Neural cell (in vitro differentiated cells): Measurements from ENCODE around the gene COL4A1. TPM values are rescaled to one million over a fixed set of nuclear protein-coding genes. Genes with fewer than 3 reads are reported as not detected.

ENCODE experiments used
- H2AFZ ChIP-seq: fragments of 200-600, 300-800 bp; sonication (generic), shearing (Covaris generic); 2 replicates; pipeline ENCODE4 v1.6.0; 2014; ENCODE audit warnings: low read depth, mild to moderate bottlenecking, antibody characterized with exemption, low read length, moderate library complexity
- H3F3A ChIP-seq: fragments of 200-600 bp; shearing (Covaris generic); 2 replicates; pipeline ENCODE4 v1.6.1; 2016; ENCODE audit warnings: mild to moderate bottlenecking, moderate library complexity, mixed read lengths, antibody characterized with exemption, low read length; ENCODE audit not compliant: insufficient read depth, poor library complexity, severe bottlenecking
- H3K27ac ChIP-seq: fragments of 200-600, 300-800 bp; sonication (generic), shearing (Covaris generic); 2 replicates; pipeline ENCODE4 v1.5.1; 2014; ENCODE audit warnings: mild to moderate bottlenecking, low read length, moderate library complexity
- H3K27me3 ChIP-seq: fragments of 300-800, 200-600 bp; sonication (generic), shearing (Covaris generic); 2 replicates; pipeline ENCODE4 v1.6.0; 2014; ENCODE audit warnings: mild to moderate bottlenecking, low read depth, low read length, moderate library complexity; ENCODE audit not compliant: insufficient read depth
- H3K36me3 ChIP-seq: fragments of 300-800, 200-600 bp; sonication (generic), shearing (Covaris generic); 2 replicates; pipeline ENCODE4 v1.5.1; 2014; ENCODE audit warnings: mild to moderate bottlenecking, antibody characterized with exemption, low read length, moderate library complexity; ENCODE audit not compliant: insufficient read depth
- H3K4me2 ChIP-seq: fragments of 300-800, 200-600 bp; sonication (generic), shearing (Covaris generic); 2 replicates; pipeline ENCODE4 v1.6.0; 2014; ENCODE audit warnings: mild to moderate bottlenecking, low read length
- H3K4me3 ChIP-seq: fragments of 300-800, 200-600 bp; sonication (generic), shearing (Covaris generic); 2 replicates; pipeline ENCODE4 v1.5.1; 2014; ENCODE audit warnings: mild to moderate bottlenecking, low read length, moderate library complexity
- H3K79me2 ChIP-seq: fragments of 200-600 bp; shearing (Covaris generic); replicated peaks from 2 replicates; pipeline ENCODE4 v1.6.0; 2014; ENCODE audit warnings: mild to moderate bottlenecking, low read length, moderate library complexity; ENCODE audit not compliant: insufficient read depth
- H3K9ac ChIP-seq: fragments of 300-800, 200-600 bp; sonication (generic), shearing (Covaris generic); 2 replicates; pipeline ENCODE4 v1.6.1; 2016; ENCODE audit warnings: mild to moderate bottlenecking, low read length, mixed read lengths
- H3K9me2 ChIP-seq: fragments of 200-600 bp; shearing (Covaris generic); 2 replicates; pipeline ENCODE4 v1.6.1; 2016; ENCODE audit warnings: mild to moderate bottlenecking, low read length, mixed read lengths; ENCODE audit not compliant: insufficient read depth
- H3K9me3 ChIP-seq: fragments of 200-600, 300-800 bp; sonication (generic), shearing (Covaris generic); 2 replicates; pipeline ENCODE4 v1.6.1; 2016; ENCODE audit warnings: mild to moderate bottlenecking, mixed run types, low read length, moderate library complexity, mixed read lengths
- H4K20me1 ChIP-seq: fragments of 200-600 bp; shearing (Covaris generic); 2 replicates; pipeline ENCODE4 v1.6.1; 2016; ENCODE audit warnings: mild to moderate bottlenecking, mixed run types; ENCODE audit not compliant: insufficient read depth
- EP300 ChIP-seq: fragments of 450-650 bp; conservative IDR thresholded peaks from 2 replicates; pipeline ENCODE4 v1.6.1; 2014; ENCODE audit warnings: antibody characterized with exemption, mild to moderate bottlenecking, moderate library complexity; ENCODE audit not compliant: poor library complexity, severe bottlenecking
- EZH2 ChIP-seq: fragments of 200-600, 300-800 bp; shearing (Covaris generic), sonication (generic); IDR thresholded peaks from 2 replicates; pipeline ENCODE4 v1.6.1; 2014; ENCODE audit warnings: antibody characterized with exemption, low read length, borderline replicate concordance, mild to moderate bottlenecking; ENCODE audit not compliant: insufficient read depth, poor library complexity, severe bottlenecking
- MXI1 ChIP-seq: fragments of 450-650 bp; conservative IDR thresholded peaks from 2 replicates; pipeline ENCODE4 v1.6.1; 2014; ENCODE audit warnings: antibody characterized with exemption, mild to moderate bottlenecking; ENCODE audit not compliant: poor library complexity, severe bottlenecking
- RAD21 ChIP-seq: fragments of 450-650 bp; conservative IDR thresholded peaks from 2 replicates; pipeline ENCODE4 v1.6.1; 2014; ENCODE audit warnings: antibody characterized with exemption, mild to moderate bottlenecking, moderate library complexity
- TAF1 ChIP-seq: IDR thresholded peaks from 2 replicates; pipeline ENCODE4 v1.6.1; 2012; ENCODE audit warnings: low read depth
- polyA plus RNA-seq: library from polyadenylated mRNA; depleted of rRNA; stranded (reverse); fragments of >200 nt; gene quantifications from 2 replicates; pipeline ENCODE4 v1.2.3, GENCODE V29; 2014
- TF ChIP-seq, protein P1 (sequence below): IDR thresholded peaks from 2 replicates; pipeline ENCODE4 v1.6.1; 2012; ENCODE audit warnings: borderline replicate concordance
- TF ChIP-seq, protein P2 (sequence below): fragments of 450-650 bp; IDR thresholded peaks from 2 replicates; pipeline ENCODE4 v1.5.1; 2014; ENCODE audit warnings: antibody characterized with exemption, mild to moderate bottlenecking, moderate library complexity; ENCODE audit not compliant: poor library complexity, severe bottlenecking

The COL4A1 gene
- polyA plus RNA-seq, 1 donor from 2014 or later = 13.1 TPM

DNA sequence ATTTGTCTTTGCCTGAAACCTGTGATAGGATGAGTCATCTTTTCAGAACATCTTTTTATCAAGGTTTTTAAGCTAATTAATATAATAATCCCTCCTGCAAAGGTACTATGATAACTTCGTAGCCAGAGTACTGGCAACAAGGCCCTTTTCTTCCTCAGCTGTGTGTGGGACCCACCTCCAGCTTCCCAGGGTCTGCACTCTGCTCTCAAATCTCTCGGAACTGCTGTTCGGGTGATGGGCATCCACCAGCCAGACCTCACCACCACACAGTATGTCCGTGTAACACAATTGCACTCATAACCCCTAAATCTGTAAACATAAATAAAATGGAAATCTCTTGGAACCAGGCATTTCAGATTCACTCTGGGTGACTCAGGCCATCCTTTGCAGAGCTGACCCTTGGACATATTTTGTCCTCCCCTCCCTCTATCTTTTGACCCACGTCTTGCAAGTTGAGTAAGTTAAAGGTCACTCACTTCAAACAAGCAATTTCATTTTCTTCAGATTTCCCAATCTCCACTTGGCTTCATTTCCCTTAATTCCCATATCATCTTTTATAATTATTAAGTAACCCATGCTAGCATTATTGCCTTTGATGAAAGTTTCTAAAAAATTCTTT, 29.5 kb downstream of the COL4A1 start:
- no peaks in the 10 kb centered on the region for H3K36me3 ChIP-seq
- H3K4me2 ChIP-seq = no peak overlapping the region
- H4K20me1 ChIP-seq = no peaks in the 10 kb centered on the region
- TF ChIP-seq EP300 (no peak), RAD21 (no peak), EZH2 (no peak), MXI1 (no peak), TAF1 (no peak)
- TF ChIP-seq, protein P1, sequence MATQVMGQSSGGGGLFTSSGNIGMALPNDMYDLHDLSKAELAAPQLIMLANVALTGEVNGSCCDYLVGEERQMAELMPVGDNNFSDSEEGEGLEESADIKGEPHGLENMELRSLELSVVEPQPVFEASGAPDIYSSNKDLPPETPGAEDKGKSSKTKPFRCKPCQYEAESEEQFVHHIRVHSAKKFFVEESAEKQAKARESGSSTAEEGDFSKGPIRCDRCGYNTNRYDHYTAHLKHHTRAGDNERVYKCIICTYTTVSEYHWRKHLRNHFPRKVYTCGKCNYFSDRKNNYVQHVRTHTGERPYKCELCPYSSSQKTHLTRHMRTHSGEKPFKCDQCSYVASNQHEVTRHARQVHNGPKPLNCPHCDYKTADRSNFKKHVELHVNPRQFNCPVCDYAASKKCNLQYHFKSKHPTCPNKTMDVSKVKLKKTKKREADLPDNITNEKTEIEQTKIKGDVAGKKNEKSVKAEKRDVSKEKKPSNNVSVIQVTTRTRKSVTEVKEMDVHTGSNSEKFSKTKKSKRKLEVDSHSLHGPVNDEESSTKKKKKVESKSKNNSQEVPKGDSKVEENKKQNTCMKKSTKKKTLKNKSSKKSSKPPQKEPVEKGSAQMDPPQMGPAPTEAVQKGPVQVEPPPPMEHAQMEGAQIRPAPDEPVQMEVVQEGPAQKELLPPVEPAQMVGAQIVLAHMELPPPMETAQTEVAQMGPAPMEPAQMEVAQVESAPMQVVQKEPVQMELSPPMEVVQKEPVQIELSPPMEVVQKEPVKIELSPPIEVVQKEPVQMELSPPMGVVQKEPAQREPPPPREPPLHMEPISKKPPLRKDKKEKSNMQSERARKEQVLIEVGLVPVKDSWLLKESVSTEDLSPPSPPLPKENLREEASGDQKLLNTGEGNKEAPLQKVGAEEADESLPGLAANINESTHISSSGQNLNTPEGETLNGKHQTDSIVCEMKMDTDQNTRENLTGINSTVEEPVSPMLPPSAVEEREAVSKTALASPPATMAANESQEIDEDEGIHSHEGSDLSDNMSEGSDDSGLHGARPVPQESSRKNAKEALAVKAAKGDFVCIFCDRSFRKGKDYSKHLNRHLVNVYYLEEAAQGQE = no peak
- no peak overlapping the region for H2AFZ ChIP-seq
- H3K9me3 ChIP-seq = no peaks in the 10 kb centered on the region
- no peaks in the 10 kb centered on the region for H3F3A ChIP-seq
- H3K27ac ChIP-seq = no peak overlapping the region
- no peaks in the 10 kb centered on the region for H3K9me2 ChIP-seq
- H3K27me3 ChIP-seq = no peaks in the 10 kb centered on the region
- H3K79me2 ChIP-seq = no peaks in the 10 kb centered on the region
- H3K9ac ChIP-seq = no peak overlapping the region
- H3K4me3 ChIP-seq = no peak overlapping the region

DNA sequence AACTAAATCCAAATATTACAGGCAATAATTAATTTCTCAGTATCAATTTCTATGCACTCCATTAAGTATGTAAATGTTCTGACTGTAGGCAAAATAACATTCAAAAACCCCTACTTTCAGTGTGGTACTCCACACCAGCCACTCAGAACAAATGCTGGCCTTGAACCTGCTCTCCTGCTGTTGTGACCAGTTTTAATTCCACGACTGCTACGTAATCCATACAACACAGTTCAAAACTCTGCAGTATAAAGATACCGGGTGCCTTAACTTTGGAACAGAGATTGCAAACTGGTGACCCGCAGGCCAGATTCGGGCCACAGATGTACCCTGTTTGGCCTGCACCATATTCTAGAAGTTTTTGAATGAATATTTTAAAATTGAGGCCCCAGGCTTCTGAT, 30.4 kb downstream of the COL4A1 start:
- Histone ChIP-seq H3K4me3 (no peak overlapping the region), H3F3A (no peaks in the 10 kb centered on the region), H3K27ac (no peak overlapping the region), H3K27me3 (no peaks in the 10 kb centered on the region), H2AFZ (no peak overlapping the region), H3K9me3 (no peaks in the 10 kb centered on the region), H3K9ac (no peak overlapping the region), H3K4me2 (no peak overlapping the region), H3K36me3 (no peaks in the 10 kb centered on the region), H3K79me2 (no peaks in the 10 kb centered on the region), H3K9me2 (no peaks in the 10 kb centered on the region), H4K20me1 (no peaks in the 10 kb centered on the region)
- TF ChIP-seq, protein P2, sequence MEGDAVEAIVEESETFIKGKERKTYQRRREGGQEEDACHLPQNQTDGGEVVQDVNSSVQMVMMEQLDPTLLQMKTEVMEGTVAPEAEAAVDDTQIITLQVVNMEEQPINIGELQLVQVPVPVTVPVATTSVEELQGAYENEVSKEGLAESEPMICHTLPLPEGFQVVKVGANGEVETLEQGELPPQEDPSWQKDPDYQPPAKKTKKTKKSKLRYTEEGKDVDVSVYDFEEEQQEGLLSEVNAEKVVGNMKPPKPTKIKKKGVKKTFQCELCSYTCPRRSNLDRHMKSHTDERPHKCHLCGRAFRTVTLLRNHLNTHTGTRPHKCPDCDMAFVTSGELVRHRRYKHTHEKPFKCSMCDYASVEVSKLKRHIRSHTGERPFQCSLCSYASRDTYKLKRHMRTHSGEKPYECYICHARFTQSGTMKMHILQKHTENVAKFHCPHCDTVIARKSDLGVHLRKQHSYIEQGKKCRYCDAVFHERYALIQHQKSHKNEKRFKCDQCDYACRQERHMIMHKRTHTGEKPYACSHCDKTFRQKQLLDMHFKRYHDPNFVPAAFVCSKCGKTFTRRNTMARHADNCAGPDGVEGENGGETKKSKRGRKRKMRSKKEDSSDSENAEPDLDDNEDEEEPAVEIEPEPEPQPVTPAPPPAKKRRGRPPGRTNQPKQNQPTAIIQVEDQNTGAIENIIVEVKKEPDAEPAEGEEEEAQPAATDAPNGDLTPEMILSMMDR = no peak
- TF ChIP-seq EZH2 = no peak
- TF ChIP-seq MXI1 = no peak
- no peak for TF ChIP-seq RAD21
